ENCODE data around the gene PLAAT5.
"Not testable (repeated sequence)": the region's sequence is repeated elsewhere in the genome, so short reads cannot be mapped to it uniquely, and the experiment has no call there.

The PLAAT5 gene

GRCh38 chr11:63476618-63477017 lies 14.3 kb downstream of the PLAAT5 start:
- DNase-seq: no peak

GRCh38 chr11:63472372-63472771 lies 18.6 kb downstream of the PLAAT5 start:
- DNase-seq: no peak

GRCh38 chr11:63470311-63470710 lies 20.7 kb downstream of the PLAAT5 start:
- DNase-seq: no peak

GRCh38 chr11:63462137-63462536 lies 28.8 kb downstream of the PLAAT5 start:
- no peak for DNase-seq

- DNase-seq: no peak
Measured at GRCh38 chr11:63459586-63459985, 31.4 kb downstream of the PLAAT5 start.

- no peak for DNase-seq
Measured at GRCh38 chr11:63448646-63449045, 42.3 kb downstream of the PLAAT5 start.

- DNase-seq: no peak
Measured at GRCh38 chr11:63445720-63446119, 45.2 kb downstream of the PLAAT5 start.

- no peak for DNase-seq
Measured at GRCh38 chr11:63445118-63445517, 45.8 kb downstream of the PLAAT5 start.

GRCh38 chr11:63444160-63444559 lies 46.8 kb downstream of the PLAAT5 start:
- no peak for DNase-seq

GRCh38 chr11:63443714-63444113 lies 47.3 kb downstream of the PLAAT5 start:
- DNase-seq: no peak

- not testable (repeated sequence) for DNase-seq
Measured at GRCh38 chr11:63435831-63436230, 55.1 kb downstream of the PLAAT5 start.

GRCh38 chr11:63435351-63435750 lies 55.6 kb downstream of the PLAAT5 start:
- DNase-seq: not testable (repeated sequence)

GRCh38 chr11:63430731-63431130 lies 60.2 kb downstream of the PLAAT5 start:
- not testable (repeated sequence) for DNase-seq

GRCh38 chr11:63427971-63428508 lies 62.9 kb downstream of the PLAAT5 start:
- no peak for DNase-seq

GRCh38 chr11:63417174-63417852 lies 73.7 kb downstream of the PLAAT5 start:
- DNase-seq: no peak

All from DMS79 (cell line).